MCF 10A (cell line): ENCODE measurements around the gene BMPR1A. TPM values are rescaled to one million over a fixed set of nuclear protein-coding genes. Genes with fewer than 3 reads are reported as not detected.

Source experiments
- BruUV-seq: library from RNA; stranded (reverse); fragments of 400-500 nt; replicated peaks from 2 replicates; lab custom pipeline; 2021; lab: Mats Ljungman, UMichigan
- CTCF ChIA-PET: fragments of 300-600 bp; sonication (Branson Sonifier 250); formaldehyde crosslinking; extraction: SDS; loops from one replicate; lab custom pipeline; 2021; ENCODE audit warnings: antibody characterized with exemption, inconsistent platforms; lab: Yijun Ruan, JAX
- POLR2A ChIA-PET: fragments of 300-600, 350-650 bp; sonication (Branson Sonifier 250); formaldehyde crosslinking; extraction: SDS; loops from one replicate; lab custom pipeline; 2020; ENCODE audit warnings: antibody characterized with exemption, inconsistent platforms; lab: Yijun Ruan, JAX
- DNase-seq: peaks from one replicate; pipeline ENCODE4 v3.0.0-alpha.2; 2018; ENCODE audit not compliant: unreplicated experiment
- H3K27ac Mint-ChIP-seq: one replicate; pipeline ENCODE4 v1.8.0; 2022; ENCODE audit warnings: mild to moderate bottlenecking, low read depth, mixed read lengths; ENCODE audit not compliant: unreplicated experiment
- H3K27me3 Mint-ChIP-seq: one replicate; pipeline ENCODE4 v1.8.0; 2022; ENCODE audit warnings: mixed read lengths; ENCODE audit not compliant: insufficient read depth, unreplicated experiment
- H3K36me3 Mint-ChIP-seq: one replicate; pipeline ENCODE4 v1.8.0; 2022; ENCODE audit warnings: mild to moderate bottlenecking, moderate library complexity, mixed read lengths; ENCODE audit not compliant: insufficient read depth, unreplicated experiment
- H3K4me1 Mint-ChIP-seq: one replicate; pipeline ENCODE4 v1.8.0; 2022; ENCODE audit warnings: mixed read lengths; ENCODE audit not compliant: insufficient read depth, unreplicated experiment
- H3K4me3 Mint-ChIP-seq: one replicate; pipeline ENCODE4 v1.8.0; 2022; ENCODE audit warnings: mild to moderate bottlenecking, moderate library complexity, mixed read lengths; ENCODE audit not compliant: unreplicated experiment
- H3K9me3 Mint-ChIP-seq: one replicate; pipeline ENCODE4 v1.8.0; 2022; ENCODE audit warnings: mixed read lengths; ENCODE audit not compliant: unreplicated experiment
- CTCF ChIP-seq: fragments of 200-600 bp; IDR thresholded peaks from one replicate; pipeline ENCODE4 v1.8.0; 2022; ENCODE audit warnings: antibody characterized with exemption, mild to moderate bottlenecking; ENCODE audit not compliant: unreplicated experiment
- intact Hi-C: fragments of 100-400 bp; cut with micrococcal nuclease; formaldehyde crosslinking; loops from 2 replicates; pipeline ENCODE4 v1.14.1; 2022
- total RNA-seq: library from RNA; stranded (reverse); gene quantifications from 2 replicates; pipeline ENCODE4 v1.2.3, GENCODE V29; 2022

Gene BMPR1A
- total RNA-seq, 1 experiment from 2014 or later: 27.3 TPM

- no TSS peak for BruUV-seq
- CTCF ChIA-PET: interaction anchor here (0.6 to 0.9 kb wide), 4 partner anchors 20 to 191 kb away, joined by 3 to 5 read pairs (median 4); no protein-coding TSS in a partner anchor
- no peak overlapping the region for H3K4me3 Mint-ChIP-seq
- H3K27ac Mint-ChIP-seq: no peak overlapping the region
- H3K4me1 Mint-ChIP-seq: peaks cover 5% of the 10 kb centered on the region
- no peaks in the 10 kb centered on the region for H3K27me3 Mint-ChIP-seq
- peaks cover 5% of the 10 kb centered on the region for H3K36me3 Mint-ChIP-seq
- TF ChIP-seq CTCF: no peak
- POLR2A ChIA-PET: interaction anchor here (0.5 to 0.8 kb wide), 3 partner anchors 50 to 192 kb away, joined by 3 to 5 read pairs (median 3); no protein-coding TSS in a partner anchor
- no peaks in the 10 kb centered on the region for H3K9me3 Mint-ChIP-seq
- intact Hi-C loops: no loop called here
- DNase-seq: no peak
Measured at GRCh38 chr10:86708068-86708782, 48.2 kb upstream of the BMPR1A start.

GRCh38 chr10:86708783-86709380 is 47.5 kb upstream of the BMPR1A start:
- ChIA-PET CTCF (interaction anchor here (0.6 to 0.9 kb wide), 3 partner anchors 20 to 139 kb away, joined by 3 to 5 read pairs (median 4); no protein-coding TSS in a partner anchor), POLR2A (interaction anchor here (0.8 kb wide), 1 partner anchor 49 kb away, joined by 5 read pairs; no protein-coding TSS in a partner anchor)
- H3K27me3 Mint-ChIP-seq: no peaks in the 10 kb centered on the region
- no TSS peak for BruUV-seq
- H3K36me3 Mint-ChIP-seq: peaks cover 5% of the 10 kb centered on the region
- TF ChIP-seq CTCF: no peak
- DNase-seq: no peak
- H3K4me3 Mint-ChIP-seq: no peak overlapping the region
- H3K27ac Mint-ChIP-seq: no peak overlapping the region
- no peaks in the 10 kb centered on the region for H3K9me3 Mint-ChIP-seq
- H3K4me1 Mint-ChIP-seq: peaks cover 5% of the 10 kb centered on the region
- intact Hi-C loops: no loop called here

- Mint-ChIP-seq H3K4me3 (peak overlapping the region; percentile 73), H3K36me3 (peaks cover 5% of the 10 kb centered on the region), H3K9me3 (no peaks in the 10 kb centered on the region), H3K27me3 (no peaks in the 10 kb centered on the region), H3K4me1 (peaks cover 5% of the 10 kb centered on the region), H3K27ac (no peak overlapping the region)
- BruUV-seq: no TSS peak
- TF ChIP-seq CTCF: no peak
- POLR2A ChIA-PET: interaction anchor here (0.6 kb wide), 1 partner anchor 14 kb away, joined by 3 read pairs; no protein-coding TSS in a partner anchor
- DNase-seq: no peak
- CTCF ChIA-PET: interaction anchor here (0.9 to 1.1 kb wide), 3 partner anchors 21 to 199 kb away, joined by 3 to 4 read pairs (median 4); no protein-coding TSS in a partner anchor
- intact Hi-C loops: no loop called here
Measured at GRCh38 chr10:86709396-86710185, 46.8 kb upstream of the BMPR1A start.
